Stimulated activated CD8-positive, alpha-beta memory T cell treated with anti-CD3 and anti-CD28 coated beads, Interleukin-7, amount 100 ng/mL, for 48 hours (primary cell): ENCODE measurements around the gene SLC39A6.
"Not testable (repeated sequence)": the region's sequence is repeated elsewhere in the genome, so short reads cannot be mapped to it uniquely, and the experiment has no call there.

Experiments used
- DNase-seq, 2 donors: peaks; one replicate each; pipeline ENCODE4 v3.0.0-alpha.2; 2020; ENCODE audit warnings: low read depth in 1 of 2; ENCODE audit errors: extremely low read depth in 1 of 2

SLC39A6 gene

DNA sequence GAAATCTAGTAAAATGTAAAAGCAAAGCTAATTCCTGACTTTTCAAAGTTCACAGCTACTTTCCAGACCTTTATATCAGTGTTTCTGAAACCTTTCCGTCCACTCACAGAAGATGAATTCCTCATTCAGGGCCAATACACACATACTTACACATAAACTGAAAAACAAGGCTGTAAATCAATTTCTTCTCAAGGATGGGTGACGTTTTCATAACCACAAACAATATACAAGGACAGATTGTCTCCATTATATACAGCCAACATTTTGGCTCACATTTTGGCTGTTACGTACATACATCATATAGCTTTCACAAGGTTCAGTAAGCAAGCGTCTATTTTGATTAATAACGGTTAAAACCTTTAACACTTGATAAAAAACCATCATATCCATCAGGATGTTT, 63.1 kb downstream of the SLC39A6 start:
- DNase-seq, result no peak

DNA sequence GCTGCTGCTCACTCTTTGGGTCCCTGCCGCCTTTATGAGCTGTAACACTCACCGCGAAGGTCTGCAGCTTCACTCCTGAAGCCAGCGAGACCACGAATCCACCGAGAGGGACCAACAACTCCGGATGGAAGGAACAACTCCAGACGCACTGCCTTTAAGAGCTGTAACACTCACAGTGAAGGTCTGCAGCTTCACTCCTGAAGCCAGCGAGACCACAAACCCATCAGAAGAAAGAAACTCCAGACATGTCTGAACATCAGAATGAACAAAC, 64.4 kb downstream of the SLC39A6 start:
- DNase-seq, result not testable (repeated sequence)

- no peak for DNase-seq
Observed at GRCh38 chr18:36064027-36064808, 64.9 kb downstream of the SLC39A6 start.

DNA sequence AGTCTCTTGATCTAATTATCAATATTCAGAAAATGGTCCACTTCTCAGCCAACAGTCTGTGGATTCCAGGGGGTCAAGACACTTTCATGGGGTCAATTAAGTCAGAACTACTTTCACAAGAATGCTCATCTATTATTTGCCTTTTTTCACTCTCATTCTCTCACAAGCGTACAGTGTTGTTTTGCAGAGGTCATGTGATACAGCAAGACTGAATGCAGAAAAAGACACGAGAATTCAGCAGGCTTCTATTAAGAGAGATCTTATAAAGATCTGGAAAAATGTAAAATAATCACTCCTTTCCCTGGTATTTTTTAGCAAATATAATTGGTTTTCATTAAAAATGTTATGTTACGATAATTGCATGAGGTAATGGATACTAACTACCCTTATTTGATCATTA, 70.5 kb downstream of the SLC39A6 start:
- DNase-seq, result no peak
